Gastrocnemius medialis (tissue), 4 donors: Measurements from ENCODE around the gene KCNH3.

Experiments used
- POLR2A ChIP-seq, 2 donors: fragments of 450-650 bp; IDR thresholded peaks; one replicate each; pipeline ENCODE4 v1.6.1; 2017; ENCODE audit warnings: antibody characterized with exemption in 2 of 2, mild to moderate bottlenecking in 2 of 2, moderate library complexity in 2 of 2
- TF ChIP-seq, protein P1 (sequence below), 5 experiments: fragments of 450-650 bp in 3 of 5; fragments of 200-600 bp in 2 of 5; sonication (generic) in 2 of 5; IDR thresholded peaks in 4 of 5; conservative IDR thresholded peaks in 1 of 5; 1 replicate in 4 of 5; 2 replicates in 1 of 5; pipeline ENCODE4 v1.5.1; 2016 to 2019; ENCODE audit warnings: antibody characterized with exemption in 5 of 5, mild to moderate bottlenecking in 3 of 5, moderate library complexity in 3 of 5

GRCh38 chr12:49489720-49490119, 49.1 kb upstream of the KCNH3 start:
- TF ChIP-seq, protein P1, sequence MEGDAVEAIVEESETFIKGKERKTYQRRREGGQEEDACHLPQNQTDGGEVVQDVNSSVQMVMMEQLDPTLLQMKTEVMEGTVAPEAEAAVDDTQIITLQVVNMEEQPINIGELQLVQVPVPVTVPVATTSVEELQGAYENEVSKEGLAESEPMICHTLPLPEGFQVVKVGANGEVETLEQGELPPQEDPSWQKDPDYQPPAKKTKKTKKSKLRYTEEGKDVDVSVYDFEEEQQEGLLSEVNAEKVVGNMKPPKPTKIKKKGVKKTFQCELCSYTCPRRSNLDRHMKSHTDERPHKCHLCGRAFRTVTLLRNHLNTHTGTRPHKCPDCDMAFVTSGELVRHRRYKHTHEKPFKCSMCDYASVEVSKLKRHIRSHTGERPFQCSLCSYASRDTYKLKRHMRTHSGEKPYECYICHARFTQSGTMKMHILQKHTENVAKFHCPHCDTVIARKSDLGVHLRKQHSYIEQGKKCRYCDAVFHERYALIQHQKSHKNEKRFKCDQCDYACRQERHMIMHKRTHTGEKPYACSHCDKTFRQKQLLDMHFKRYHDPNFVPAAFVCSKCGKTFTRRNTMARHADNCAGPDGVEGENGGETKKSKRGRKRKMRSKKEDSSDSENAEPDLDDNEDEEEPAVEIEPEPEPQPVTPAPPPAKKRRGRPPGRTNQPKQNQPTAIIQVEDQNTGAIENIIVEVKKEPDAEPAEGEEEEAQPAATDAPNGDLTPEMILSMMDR (IDR thresholded peaks at IDR 0.05 in 4 of 5, conservative IDR thresholded peaks at IDR 0.05 in 1 of 5), result no peak
- TF ChIP-seq POLR2A (IDR thresholded peaks at IDR 0.05), result no peak
